HG03521 (cell line): Measurements from ENCODE around the gene NDUFS7.

Source experiments
- ATAC-seq: cut with Tn5 transposase; IDR thresholded peaks from one replicate; pipeline ENCODE4 v1.9.1; 2021; ENCODE audit warnings: mild to moderate bottlenecking, moderate library complexity; ENCODE audit not compliant: unreplicated experiment

NDUFS7 gene

DNA sequence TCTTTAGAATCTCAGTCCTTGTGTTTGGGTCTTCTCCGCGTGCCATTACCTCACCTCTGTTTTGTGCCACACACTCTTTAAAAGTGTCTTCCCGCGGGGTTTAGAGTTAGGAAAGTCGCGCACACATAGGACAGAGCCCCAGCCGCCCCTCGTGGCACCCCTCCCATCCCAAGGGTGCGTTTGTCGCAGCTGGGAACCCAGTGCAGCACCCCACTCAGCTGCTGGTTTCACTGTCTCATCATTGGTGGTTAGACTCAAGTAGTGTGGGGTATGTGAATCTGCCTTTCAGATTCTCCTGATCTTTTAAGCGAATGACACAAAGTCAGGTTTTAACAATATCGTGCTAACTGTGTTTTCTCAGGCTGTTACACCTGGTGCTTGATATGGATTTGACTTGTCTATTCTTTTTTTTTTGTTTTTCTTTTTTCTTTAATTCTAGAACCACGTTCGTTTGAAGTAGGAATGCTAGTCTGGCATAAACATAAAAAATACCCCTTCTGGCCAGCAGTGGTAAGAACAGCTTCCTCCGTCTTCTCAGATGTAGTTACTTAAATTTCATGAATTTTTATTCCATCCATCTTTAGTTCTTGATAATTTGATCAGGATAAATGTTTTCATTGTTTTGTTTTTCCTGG, 19.5 kb upstream of the NDUFS7 start:
- no peak for ATAC-seq

DNA sequence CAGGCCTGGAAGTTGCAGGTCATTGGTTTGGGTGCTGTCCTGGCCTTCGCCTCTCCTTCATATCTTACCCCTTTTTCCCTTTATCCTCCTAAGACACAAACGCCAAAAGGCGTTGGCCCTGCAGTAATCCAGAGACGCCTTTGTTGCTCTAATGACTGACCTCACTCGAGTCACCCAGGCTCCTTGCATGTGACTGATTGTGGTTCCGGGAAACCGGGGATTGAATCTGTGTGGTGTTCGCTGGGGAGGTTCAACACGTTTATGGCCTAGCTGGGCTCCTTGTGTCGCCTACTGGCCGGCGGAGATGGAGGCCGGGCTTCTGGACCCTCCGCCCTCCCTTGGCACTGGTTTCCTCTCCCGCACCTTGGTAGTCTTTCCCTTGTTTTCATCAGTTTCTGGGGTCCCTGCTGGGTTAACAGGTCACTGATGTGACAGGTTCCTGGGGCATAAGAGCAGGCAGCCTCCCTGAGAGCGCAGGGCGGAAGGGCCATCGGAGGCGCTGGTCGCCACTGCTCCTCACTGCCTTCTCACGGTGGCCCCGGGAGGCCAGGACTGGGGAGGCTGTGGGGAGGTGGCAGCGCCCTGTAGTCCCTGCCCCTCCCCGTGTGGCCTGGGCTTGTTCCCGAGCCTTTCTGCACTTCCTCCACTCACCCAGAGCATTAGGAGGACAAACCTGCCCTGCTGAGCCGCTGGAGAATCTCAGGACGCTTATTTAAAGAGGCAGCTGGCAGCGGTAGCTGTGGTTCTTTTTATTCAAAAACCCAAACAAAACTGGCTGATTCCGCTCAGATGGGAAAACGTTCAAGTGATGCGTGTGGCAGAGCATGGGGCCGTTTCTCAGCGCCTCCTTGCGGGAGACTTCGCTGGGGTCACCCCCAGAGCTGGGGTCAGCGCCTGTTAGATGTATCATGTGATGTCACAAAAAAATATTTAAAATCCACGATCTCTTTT, 18.1 kb upstream of the NDUFS7 start:
- no peak for ATAC-seq

DNA sequence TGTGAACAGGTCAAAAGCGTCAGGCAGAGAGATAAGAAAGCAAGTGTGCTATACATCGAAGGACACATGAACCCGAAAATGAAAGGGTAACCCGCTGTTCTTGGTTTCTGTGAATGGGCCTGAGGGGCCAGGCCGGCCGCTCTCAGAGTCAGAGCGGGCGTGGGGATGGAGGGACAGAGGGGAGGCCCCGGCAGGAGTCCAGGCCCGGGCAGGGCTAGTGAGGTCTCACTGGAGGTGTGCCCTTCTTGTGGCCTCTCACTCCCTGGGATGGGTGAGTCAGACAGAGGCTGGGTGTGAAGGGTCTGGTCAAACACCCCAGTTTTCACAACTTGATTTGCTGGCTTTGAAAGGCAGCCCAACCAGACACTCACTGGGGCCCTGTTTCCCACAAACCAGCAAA, 17.4 kb upstream of the NDUFS7 start:
- no peak for ATAC-seq

DNA sequence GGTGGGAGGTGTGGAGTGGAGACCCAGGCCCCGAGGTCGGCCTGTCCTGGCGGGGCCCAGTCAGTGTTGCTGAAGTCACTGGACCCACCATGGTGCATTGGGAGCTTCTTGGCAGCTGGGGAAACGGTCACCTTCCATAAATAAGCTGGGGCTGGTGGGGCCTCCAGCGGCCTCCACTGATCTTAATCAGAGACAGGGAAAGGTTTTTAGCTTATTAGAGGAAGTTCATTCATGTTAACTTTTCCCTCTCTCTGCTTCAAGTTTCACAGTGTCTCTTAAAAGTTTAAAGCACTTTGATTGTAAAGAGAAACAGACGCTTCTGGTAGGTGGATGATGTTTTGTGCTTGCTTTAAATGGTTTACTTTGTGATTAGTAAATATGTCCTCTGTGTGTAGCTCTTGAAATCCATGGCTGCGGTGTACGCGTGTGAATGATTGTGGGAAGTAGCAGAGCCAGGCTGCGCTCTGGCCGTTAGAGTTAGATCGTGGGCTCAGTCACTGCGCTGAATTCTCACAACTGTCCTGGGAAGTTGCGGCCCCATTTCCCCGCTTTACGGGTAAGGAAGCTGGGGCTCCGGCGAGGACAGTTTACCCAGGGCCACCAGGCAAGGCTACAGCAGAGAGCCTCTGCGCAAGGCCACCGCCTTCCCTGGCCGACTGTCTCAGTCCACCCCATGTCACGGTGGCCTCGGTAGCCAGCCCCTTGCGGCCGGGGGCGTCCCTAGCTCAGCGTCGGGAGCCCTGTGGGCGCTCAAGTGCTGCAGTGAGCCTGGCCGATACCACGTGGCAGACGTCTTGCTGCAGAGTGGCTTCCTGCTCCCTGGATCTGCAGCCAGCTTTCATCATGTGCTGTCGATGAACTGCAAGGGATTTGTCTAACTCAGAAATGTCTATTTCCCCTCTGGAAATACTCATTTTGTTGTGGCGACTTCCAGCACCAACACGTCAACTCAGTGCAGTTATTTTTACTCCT, 16.5 kb upstream of the NDUFS7 start:
- ATAC-seq: no peak

DNA sequence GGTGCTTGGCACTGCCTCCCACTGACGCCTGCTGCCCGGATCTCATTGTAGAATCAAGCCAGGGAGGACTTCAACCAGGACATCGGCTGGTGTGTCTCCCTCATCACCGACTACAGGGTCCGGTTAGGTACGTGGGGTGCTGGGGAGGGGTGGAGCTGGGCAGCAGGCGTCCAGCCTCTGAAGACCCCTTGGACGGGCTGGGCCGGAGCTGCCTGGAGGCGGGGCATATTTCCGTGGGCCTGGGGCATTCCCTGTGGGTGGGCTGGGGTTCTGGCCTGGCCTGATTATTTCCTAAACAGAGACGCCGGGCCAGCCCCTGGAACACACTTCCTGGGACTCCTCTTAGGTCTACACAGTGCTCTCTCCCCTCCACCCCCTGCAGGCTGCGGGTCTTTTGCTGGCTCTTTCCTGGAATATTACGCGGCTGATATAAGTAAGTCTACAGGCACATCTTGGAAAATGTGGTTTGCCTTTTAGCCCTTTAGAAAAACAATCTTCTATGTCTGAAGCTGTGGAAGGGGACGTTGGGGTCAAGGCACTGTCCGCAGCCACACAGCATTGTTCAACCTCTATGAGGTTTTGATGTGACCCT, 14.4 kb upstream of the NDUFS7 start:
- no peak for ATAC-seq

DNA sequence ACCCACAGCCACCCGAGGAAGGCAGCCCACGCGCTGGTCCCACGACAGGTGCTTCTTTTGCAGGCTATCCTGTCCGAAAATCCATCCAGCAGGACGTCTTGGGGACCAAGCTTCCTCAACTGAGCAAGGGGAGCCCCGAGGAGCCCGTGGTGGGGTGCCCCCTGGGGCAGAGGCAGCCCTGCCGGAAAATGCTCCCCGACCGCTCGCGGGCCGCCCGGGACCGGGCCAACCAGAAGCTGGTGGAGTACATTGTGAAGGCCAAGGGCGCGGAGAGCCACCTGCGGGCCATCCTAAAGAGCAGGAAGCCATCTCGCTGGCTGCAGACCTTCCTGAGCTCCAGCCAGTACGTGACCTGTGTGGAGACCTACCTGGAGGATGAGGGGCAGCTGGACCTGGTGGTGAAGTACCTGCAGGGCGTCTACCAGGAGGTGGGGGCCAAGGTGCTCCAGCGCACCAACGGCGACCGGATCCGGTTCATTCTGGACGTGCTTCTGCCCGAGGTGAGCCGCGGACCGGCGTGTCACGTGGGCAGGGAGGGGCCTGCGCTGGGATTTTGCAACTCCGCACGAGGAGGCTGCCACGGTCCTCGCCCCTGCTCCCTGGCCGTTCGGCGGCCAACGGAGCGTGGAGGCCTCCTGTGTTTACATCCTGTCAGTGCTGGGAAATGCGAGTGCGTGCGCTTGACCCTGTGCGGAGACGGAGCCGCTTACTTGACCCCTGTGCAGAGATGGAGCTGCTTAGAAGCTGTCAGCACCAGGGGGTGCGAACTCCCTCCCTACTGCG, 12.9 kb upstream of the NDUFS7 start:
- no peak for ATAC-seq

DNA sequence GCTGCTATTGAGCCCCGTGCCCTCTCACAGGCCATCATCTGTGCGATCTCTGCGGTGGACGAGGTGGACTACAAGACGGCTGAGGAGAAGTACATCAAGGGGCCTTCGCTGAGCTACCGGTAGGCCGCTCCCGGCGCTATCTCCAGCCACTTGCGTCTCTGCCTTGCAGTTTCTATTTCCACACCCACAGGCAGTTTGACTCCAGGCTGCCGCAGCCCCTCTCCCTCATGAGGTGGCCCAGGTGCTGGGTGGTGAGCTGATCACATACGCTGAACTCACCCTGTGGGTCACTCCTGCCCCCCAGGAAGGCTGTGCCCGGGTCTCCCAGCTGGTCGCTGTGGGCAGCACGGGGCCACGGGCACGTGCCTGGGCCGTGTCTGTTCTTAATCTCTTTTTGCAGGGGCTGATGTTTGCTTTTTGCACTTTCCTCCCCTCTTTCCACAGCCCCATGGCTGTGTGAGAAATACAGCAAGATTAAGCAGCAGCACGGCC, 10.6 kb upstream of the NDUFS7 start:
- no peak for ATAC-seq

DNA sequence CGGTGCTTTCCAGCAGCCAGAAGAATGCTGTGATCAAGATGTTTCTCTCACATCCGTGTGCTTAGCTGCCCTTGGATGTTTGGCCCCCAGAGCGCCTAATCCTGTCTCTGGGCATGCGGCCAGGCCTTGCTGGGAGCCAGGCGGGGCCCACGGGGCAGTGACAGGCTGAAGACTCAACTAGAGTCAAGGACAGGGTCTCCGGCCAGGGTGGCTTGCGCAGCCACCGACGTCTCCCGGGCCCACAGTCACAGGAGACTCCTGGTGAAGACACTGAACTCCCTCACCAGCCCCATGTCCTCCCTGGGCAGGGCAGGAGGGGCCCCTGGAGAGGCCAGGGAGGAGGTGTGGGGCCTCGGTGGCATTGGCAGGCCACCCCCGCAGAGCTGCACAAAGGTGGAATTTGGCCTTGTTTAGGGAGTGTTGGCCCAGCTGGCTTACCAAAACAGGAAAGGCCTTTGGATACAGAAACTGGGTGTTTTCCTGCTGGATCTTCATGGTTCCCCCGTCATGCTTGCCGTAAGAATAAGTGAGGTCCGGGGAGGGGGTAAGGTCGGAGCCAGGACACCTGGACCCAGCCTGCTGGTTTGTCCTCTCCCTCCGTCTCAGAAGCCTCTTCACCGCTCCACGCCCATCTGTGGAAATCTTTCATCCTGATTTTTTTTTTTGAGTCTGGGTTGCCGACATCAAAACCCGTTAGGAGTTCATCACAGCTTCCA, 10.0 kb upstream of the NDUFS7 start:
- ATAC-seq: no peak

DNA sequence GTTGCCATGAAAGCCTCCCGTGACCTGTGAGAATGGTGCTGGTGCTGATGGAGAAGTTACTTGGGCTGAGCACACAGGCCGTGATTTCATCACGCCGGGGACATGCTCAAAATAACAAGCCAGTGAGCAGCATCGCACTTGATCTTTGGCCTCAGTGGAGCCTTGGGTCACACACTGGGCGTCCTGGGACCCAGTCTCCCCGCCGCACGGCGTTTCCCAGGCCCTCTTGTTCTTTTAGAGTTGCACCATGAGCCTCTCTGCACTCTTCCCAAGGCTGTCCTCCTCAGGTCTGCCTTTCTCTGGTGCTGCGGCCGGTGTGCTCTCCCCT, 9.5 kb upstream of the NDUFS7 start:
- no peak for ATAC-seq

DNA sequence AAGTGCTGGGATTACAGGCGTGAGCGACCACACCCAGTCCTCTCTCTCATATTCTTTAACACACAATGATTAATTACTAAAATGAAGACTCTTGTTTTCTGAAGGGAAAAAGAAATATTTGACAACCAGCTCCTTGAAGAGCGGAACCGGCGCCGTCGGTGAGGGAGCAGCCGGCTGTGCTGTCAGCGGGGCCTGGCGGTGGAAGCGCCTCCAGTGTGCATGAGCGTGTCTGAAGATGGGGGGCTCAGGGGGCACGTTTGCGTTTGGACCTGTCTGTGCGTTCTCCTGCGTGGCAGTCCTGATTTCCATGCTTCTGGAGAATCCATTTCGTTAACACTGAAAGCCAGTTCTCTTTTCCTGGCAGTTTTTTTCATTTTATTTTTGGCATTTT, 7.3 kb upstream of the NDUFS7 start:
- no peak for ATAC-seq

DNA sequence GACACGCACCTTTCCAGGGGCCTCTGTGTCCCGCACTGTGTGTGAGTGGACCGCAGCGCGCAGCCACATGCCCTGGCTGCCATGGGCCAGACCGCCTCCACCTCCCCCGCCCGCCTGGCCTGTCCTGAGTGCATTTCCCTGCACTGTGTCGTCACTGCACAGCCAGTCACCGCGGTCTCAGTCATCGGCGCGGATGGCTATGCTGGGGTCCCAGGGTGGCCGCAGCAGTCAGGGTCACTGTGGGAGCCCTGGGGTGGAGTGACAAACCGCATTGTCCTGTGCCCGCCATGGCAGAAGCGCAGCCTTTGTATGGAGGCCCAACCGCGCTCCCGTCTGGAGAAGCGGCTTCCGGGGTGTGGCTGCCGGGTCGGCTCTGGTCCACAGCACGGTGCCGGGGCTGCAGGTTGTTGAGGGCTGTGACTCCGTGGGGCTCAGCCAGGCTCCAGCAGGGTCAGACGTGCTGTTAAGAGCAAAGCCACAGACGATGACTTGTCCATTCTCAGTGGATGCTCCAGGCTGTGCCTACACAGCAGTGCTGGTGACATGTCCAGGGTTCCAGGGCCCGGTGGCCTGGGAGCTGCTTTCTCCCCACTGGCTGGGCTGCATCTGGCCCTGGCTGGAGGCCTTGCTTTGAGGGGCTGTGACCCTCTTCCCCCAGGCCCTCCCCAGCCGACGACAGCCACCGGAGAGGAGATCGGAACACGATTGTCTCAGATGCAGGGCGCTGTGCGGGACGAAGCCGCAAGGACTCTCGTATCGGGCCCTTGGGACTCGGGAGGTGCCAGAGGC, 6.3 kb upstream of the NDUFS7 start:
- no peak for ATAC-seq

DNA sequence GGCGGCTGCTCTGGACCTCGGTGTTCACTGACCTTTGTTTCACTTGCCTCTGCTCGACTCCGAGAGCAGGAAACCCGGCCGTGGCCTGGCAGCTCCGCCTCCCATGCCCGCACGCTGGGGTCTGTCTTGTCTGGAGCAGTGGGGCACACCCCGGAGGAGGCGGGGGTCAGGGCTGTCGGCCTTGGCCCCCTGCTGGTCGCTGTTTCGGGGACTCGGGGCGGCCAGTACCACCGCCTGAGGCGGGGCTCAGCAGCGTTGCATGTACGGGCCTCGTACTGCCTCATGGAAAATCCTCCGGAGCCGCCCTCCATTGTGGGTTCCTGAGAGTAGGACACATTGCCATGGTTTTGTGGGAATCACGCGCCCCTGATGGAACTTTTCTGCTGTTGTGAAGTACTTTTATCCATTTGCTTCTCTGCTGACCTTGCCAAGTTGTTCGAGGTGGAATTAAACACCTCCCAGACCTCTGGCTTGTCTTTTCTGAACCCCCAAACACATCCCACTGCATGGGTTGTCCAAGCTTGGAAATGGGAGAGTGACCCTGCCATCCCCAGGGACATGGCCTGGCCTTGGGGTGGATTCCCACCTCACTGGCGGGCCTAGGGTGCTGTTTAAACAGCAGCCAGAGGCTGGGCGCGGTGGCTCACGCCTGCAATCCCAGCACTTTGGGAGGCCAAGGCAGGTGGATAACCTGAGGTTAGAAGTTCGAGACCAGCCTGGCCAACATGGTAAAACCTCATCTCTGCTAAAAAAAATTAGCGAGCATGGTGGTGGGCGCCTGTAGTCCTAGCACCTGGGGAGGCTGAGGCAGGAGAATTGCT, 5.5 kb upstream of the NDUFS7 start:
- ATAC-seq: no peak

DNA sequence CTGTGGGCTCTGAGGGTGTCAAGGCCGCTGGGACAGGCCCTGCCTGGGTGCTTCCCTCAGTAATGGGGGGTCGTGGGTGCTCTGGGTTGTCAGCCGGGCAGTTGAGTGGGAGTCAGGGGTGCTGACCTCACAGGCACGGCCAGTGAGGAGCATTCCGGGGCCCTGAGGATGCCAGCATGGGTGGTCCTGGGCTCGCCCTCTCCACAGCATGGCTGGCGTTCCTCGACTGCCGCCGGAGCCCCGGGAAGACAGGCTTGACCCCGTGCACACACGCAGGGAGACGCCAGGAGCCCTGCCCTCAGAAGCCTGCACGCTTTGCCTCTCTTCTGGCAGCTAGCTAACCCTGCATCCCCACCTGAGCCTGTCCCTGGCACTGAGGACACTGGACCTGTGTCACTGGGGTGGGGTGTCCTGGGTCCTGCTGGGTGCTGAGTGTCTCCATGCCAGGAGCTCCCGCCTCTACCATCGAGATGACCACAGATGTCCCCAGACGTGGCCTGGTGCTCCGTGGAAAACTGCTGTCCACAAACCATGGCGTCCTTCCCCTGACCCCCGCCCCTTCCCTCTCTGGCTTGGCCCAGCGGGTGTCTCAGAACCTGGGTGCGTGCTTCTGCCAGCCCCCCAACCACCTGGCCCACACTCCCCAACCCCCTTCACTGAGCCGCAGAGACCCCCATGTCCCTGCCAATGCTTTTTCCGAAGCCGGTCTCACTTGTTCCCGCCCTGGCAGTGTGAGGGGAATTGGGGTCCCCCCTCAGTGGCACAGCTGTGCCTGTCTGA, 4.4 kb upstream of the NDUFS7 start:
- no peak for ATAC-seq

DNA sequence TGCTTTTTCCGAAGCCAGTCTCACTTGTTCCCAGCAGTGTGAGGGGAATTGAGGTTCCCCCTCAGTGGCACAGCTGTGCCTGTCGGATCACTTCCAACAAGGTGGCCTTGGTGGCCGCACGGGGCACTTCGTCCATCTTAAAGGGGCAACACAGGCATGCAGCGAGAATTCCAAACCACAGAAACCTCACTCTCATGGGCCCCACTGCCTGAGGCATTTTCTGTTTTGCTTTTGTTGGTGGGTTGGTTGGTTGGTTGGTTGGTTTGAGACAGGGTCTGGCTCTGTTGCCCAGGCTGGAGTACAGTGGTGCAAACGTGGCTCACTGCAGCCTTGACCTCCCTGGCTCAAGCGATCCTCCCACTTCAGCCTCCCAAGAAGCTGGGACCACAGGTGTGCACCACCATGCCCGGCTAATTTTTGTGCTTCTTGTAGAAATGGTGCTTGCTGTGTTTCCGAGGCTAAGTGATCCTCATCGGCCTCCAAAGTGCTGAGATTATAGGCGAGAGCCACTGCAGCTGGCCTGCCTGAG, 3.7 kb upstream of the NDUFS7 start:
- no peak for ATAC-seq

DNA sequence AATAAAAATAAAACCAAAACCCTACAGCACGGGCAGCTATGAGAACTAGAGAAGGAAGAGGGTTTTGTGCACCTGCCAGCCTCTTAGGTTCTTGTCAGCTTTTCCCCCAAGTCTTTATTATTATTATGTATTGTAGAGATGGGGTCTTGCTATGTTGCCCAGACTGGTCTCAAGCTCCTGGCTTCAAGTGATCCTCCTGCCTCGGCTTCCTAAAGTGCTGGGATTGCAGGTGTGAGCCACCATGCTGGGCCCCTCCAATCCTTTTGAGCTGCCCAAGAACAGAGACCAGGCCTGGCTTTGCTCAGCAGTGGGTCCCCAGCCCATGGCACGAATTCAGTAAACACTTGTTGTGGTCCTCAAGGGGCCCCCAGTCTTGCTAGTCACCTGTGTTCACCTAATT, 1.5 kb upstream of the NDUFS7 start:
- ATAC-seq: no peak

DNA sequence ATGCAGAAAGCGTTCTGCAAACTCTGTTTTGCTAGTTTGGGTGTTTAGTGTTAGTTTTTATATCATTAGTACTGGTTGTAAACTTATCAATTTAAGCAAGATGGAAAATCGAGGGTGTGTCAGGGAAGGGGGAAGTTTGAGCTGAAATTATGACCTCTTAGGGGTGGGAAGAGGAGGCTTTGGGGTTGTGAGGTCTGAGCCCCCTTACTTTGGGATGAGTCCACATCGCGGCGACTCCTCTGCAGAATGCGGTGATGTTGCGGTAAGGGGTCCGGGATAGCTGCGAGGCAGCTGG, 743 bp upstream of the NDUFS7 start:
- no peak for ATAC-seq

DNA sequence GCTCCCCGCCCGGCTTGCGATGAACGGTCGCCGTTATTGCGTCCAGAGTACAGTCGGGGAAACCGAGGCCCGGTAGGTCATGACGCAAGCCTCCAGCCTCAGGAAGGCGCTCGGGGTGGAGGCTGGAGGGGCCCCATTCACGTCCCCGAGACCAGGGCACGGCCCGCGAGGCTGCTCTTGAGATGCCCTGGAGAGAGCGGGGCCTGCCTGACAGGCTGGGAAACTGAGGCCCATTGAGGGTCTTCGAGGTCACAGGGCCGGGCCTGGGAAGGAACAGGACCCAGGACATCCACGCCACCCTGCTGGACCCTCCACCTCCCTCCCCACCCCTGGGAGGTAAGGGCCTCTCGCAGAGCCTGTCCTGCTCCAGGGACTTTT, 367 bp downstream of the NDUFS7 start:
- peak; percentile 3 for ATAC-seq
